ENCODE measurements around the gene SETBP1.
A peak's percentile ranks its signal among the peaks of the same experiment; 100 is the strongest.

SETBP1 gene

GRCh38 chr18:44979748-44980147 lies 299.1 kb downstream of the SETBP1 start:
- DNase-seq (ENCODE audit: extremely low spot score, insufficient read length, low read depth) = no peak
- no peak for FAIRE-seq

GRCh38 chr18:44981121-44981520 lies 300.4 kb downstream of the SETBP1 start:
- no peak for DNase-seq (ENCODE audit: extremely low spot score, insufficient read length, low read depth)
- no peak for FAIRE-seq

GRCh38 chr18:44986933-44987332 lies 306.2 kb downstream of the SETBP1 start:
- no peak for DNase-seq (ENCODE audit: extremely low spot score, insufficient read length, low read depth)
- FAIRE-seq = no peak

- FAIRE-seq (no peak), DNase-seq (ENCODE audit: extremely low spot score, insufficient read length, low read depth) (no peak)
Observed at GRCh38 chr18:44987371-44987770, 306.7 kb downstream of the SETBP1 start.

DNA sequence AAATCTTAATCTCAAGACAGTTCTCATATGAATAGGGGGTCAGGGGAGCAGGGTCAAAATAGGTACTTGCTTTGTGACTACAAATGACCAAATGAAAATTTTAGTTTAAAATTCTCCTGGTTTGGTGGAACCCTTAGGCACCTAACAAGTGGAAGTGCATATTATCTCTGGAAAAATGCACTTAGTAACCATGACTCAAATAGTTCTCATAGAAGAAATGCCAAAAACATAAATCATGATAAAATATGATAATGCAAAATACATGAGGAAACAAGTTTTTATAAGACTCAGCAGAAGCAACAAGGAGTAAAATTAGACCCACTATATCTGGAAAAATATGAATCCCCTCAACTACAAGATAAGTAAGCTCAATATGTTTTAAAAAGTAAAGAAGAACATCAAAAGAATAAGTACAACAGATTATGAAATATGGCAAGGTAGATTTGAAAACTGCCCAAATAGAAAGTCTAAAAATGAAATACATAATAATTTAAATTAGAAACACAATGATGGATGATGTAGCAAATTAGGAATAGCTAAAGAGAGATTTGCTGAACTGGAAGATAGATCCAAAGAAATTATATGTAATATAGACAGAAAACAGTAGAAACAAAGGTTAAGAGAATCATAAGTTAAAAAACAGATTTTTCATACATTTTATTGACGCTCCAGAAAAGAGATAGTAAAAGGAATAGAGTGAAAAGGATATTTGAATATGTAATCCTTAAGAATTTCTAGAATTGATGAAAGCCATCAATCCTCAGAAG lies 308.3 kb downstream of the SETBP1 start:
- DNase-seq (ENCODE audit: extremely low spot score, insufficient read length, low read depth) (no peak), FAIRE-seq (no peak)

DNA sequence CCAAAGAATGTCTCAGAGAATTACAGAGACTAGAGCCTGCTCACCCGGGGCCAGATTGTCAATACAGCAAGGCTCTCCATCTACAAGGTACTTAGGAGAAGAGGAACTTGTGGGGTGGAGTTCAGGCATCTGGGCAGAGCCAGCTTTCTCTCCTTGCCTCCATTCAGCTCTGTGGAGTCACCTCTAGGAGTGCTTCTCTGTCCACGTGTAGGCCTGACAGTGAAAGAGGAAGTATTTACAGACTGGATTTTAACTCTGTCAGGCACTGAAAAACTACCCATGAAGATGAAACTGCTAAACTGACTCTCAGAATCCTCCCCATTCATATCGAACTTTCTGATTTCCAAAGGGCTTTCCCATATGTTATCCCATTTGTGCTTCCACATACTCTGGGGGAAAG lies 315.6 kb downstream of the SETBP1 start:
- DNase-seq (ENCODE audit: extremely low spot score, insufficient read length, low read depth) = no peak
- peak; percentile 58 for FAIRE-seq

GRCh38 chr18:44997174-44997573 lies 316.5 kb downstream of the SETBP1 start:
- DNase-seq (ENCODE audit: extremely low spot score, insufficient read length, low read depth) (no peak), FAIRE-seq (no peak)

DNA sequence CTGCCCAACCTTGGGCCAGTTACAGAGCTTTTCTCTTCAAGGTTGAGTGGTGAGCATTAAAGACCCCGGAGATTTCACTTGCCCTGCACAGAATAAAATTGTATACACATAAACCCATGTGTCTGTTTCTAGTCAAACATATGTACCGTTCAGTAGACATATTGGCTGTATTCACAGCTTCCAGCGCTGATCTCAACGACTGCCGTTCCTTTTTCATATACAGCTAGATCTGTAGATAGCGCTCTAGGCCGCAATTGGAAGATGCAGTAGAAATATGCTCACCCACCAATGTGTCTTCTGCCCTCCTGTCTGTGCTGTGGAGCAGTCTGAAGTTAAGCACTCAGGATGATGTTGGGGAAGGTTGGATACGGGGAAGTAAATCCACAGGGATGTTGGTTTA lies 317.7 kb downstream of the SETBP1 start:
- no peak for FAIRE-seq

GRCh38 chr18:45004546-45005080 lies 323.9 kb downstream of the SETBP1 start:
- no peak for DNase-seq (ENCODE audit: extremely low spot score, insufficient read length, low read depth)
- no peak for FAIRE-seq

More for the DNA sequence above, 317.7 kb downstream of the SETBP1 start:
- DNase-seq (ENCODE audit: extremely low spot score, insufficient read length, low read depth) = no peak

DNA sequence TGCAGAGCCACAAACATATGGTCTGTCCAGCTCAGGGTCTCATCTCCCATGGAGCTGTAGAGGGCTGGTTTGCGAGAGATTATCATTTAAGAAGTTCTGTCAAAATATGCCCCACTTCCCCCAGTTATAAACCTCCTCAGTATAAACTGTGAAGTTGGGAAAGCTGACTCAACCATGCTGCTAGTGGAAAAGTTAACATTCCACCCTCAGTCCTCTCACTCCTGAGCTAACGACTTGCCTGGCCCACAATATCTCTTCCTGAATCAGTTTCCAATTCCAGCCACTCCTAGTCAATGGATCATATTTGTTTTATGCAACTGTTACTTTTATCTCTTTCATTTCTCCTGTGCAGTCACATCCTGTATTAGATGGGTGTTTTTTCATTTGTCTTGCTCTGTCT lies 326.2 kb downstream of the SETBP1 start:
- FAIRE-seq (no peak), DNase-seq (ENCODE audit: extremely low spot score, insufficient read length, low read depth) (no peak)

GRCh38 chr18:45007531-45007930 lies 326.8 kb downstream of the SETBP1 start:
- DNase-seq (ENCODE audit: extremely low spot score, insufficient read length, low read depth) (no peak), FAIRE-seq (no peak)

GRCh38 chr18:45008694-45009413 lies 328.2 kb downstream of the SETBP1 start:
- FAIRE-seq (no peak), DNase-seq (ENCODE audit: extremely low spot score, insufficient read length, low read depth) (no peak)

DNA sequence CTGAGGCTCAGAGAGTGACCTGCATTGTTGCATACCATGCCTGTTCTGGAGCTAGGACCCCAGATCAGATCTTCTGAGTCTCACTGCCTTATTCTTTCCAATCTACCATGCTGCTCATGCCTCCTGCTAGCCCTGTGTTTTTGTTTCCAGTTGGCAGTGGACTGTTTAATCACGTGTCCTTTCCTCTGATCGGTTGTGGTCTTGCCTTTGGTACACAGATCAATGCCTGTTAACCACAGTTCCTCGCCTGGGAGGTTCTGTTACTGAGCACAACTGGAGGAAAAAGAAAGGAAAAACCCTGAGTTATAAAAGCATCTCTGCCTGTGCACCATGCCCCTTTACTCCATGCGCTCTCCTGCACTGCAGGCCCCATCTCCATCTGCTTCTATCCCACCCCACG lies 329.1 kb downstream of the SETBP1 start:
- no peak for DNase-seq (ENCODE audit: extremely low spot score, insufficient read length, low read depth)
- no peak for FAIRE-seq

GRCh38 chr18:45012286-45012685 lies 331.6 kb downstream of the SETBP1 start:
- DNase-seq (ENCODE audit: extremely low spot score, insufficient read length, low read depth) (no peak), FAIRE-seq (no peak)

- no peak for FAIRE-seq
- DNase-seq (ENCODE audit: extremely low spot score, insufficient read length, low read depth) = no peak
Observed at GRCh38 chr18:45014047-45014501, 333.4 kb downstream of the SETBP1 start.

DNA sequence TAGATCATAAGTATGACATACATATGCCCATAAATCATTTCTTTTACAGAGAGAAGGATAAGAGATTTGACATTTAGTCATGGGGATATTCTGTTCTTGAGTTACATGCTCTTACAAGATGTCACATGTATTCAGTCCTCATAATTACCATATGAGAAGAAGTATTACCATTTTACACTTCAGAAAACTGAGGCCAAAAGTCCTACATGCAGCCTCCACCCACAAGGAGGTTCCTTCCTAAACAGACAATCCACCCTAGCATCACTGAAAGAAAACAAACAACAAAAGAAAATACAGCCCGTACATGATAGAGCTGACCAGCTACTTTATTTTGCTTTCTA lies 335.1 kb downstream of the SETBP1 start:
- FAIRE-seq = no peak

GRCh38 chr18:45019469-45019868 lies 338.8 kb downstream of the SETBP1 start:
- DNase-seq (ENCODE audit: extremely low spot score, insufficient read length, low read depth) = no peak
- no peak for FAIRE-seq

More for the DNA sequence above, 335.1 kb downstream of the SETBP1 start:
- DNase-seq (ENCODE audit: extremely low spot score, insufficient read length, low read depth) = no peak

DNA sequence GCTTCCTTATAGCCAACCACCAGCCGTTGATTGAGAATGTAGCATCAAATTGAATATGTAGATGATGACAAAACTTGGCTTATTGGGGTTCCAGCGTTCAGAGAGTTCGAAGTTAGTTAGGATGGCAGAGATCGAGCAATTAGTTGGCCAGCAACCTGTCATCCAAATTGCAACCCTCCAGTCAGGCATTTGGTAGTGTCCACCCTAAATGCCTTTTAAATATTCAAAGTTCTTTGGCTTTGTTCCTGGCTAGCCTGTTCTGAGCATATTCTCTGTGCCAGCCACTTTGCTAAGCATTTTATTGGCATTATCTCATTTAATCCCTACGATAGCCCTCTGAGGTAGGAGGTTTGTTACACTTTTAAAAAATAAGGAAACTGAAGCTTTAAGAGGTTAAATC lies 342.8 kb downstream of the SETBP1 start:
- DNase-seq (ENCODE audit: extremely low spot score, insufficient read length, low read depth) (no peak), FAIRE-seq (no peak)

GRCh38 chr18:45024357-45025088 lies 343.8 kb downstream of the SETBP1 start:
- DNase-seq (ENCODE audit: extremely low spot score, insufficient read length, low read depth) = no peak

DNA sequence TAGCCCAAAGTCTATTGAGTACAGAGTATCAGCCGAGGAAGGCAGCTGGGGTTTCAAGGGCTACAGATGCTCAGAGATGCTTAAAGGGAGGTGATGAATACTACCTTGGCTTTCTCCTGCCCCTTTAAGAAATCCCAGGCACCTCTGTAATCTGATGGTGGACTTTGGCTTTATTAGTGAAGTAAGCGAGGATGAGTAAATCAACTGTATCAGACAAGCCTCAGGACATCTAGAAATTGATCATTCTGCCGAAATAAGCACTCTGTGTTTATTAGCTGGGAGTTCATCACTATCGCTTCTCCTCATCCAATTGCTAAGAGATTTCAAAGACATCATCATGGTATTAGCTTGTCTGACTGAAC lies 344.4 kb downstream of the SETBP1 start:
- no peak for FAIRE-seq
- no peak for DNase-seq (ENCODE audit: extremely low spot score, insufficient read length, low read depth)

More at GRCh38 chr18:45024357-45025088, 343.8 kb downstream of the SETBP1 start:
- no peak for FAIRE-seq

- no peak for FAIRE-seq
- no peak for DNase-seq (ENCODE audit: extremely low spot score, insufficient read length, low read depth)
Observed at GRCh38 chr18:45026162-45026561, 345.5 kb downstream of the SETBP1 start.

Data from GM18507 (cell line).